GM18526 (cell line): Measurements from ENCODE around the gene KIF1B.

Experiments used
- POLR2A ChIP-seq: IDR thresholded peaks from 3 replicates; pipeline ENCODE4 v1.6.1; 2011; ENCODE audit not compliant: insufficient read length; ENCODE audit errors: extremely low read depth

The KIF1B gene

DNA sequence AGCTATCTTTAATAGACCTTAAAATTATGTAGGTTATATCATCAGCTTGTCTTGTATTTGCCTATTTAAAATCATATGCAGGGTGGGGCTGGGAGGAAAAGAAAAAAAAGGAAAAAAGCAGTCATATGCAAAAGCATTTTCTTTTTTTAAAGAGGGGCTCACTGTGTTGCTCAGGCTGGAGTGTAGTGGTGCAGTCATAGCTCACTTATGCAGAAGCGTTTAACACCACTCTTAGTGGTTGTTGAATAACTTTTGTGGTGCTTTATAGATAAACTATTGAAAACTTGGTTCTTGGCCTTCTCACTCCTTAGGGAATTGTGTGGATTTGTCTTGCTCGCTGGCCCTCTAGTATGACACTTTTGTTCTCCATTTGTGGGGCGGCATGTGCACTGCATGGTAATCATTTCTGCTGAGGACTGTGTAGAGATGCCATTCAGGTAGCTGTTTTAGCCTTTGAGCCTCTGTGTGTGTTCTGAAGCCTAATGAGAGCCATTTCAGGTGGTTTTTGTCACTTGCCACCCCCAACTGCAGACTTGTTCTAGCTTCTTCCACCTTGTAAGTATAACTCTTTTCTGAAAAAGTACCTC is 77.8 kb downstream of the KIF1B start:
- no peak for TF ChIP-seq POLR2A

DNA sequence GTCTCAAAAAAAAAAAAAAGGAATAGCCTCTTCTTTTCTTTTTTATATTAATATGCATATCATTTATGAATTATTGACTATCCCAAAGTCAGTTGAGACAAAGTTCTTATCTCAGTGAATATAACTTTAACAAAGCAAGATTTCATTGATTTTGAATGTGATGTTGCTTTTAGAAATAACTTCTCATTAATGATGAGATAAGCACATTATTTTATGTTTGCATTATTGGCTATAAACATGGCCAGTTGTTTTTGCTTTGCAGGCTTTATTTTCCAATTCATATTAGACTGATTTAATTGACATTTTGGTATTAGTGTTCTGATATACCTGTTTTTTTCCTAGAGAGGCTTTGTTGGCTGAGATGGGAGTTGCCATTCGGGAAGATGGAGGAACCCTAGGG is 81.3 kb downstream of the KIF1B start:
- TF ChIP-seq POLR2A, result no peak

- no peak for TF ChIP-seq POLR2A
Measured at GRCh38 chr1:10292188-10292587, 81.8 kb downstream of the KIF1B start.

GRCh38 chr1:10295481-10296085 is 85.2 kb downstream of the KIF1B start:
- TF ChIP-seq POLR2A, result no peak

DNA sequence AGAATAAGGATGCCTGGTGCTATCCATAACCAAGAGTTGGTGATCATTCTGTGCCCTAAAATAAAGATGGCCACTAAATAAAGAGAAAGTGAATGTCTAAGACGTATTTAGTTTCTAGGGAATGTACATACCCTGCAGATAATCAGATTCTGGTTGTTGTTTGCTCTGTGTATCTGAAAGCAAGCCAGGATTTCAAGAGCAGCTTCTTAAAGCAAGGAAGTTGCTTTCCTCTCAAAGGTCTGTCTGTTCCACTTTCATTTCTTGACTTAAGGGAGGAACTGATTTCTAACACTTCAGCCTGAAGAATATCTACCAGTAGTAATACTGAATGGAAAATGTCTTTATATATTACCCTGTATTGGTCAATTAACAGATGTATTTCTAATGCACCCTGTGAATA is 88.8 kb downstream of the KIF1B start:
- no peak for TF ChIP-seq POLR2A

GRCh38 chr1:10302416-10302815 is 92.0 kb downstream of the KIF1B start:
- no peak for TF ChIP-seq POLR2A

DNA sequence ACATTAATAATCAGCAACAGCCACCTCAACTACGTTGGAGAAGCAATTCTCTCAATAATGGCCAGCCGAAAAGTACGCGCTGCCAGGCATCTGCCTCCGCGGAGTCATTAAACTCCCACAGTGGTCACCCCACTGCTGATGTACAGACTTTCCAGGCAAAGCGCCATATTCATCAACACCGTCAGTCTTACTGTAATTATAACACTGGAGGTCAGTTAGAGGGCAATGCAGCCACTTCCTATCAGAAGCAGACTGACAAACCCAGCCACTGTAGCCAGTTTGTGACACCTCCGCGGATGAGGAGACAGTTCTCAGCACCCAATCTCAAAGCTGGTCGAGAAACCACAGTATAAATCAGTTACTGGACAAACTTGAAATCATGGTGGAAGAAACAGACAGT is 93.9 kb downstream of the KIF1B start:
- TF ChIP-seq POLR2A, result no peak

DNA sequence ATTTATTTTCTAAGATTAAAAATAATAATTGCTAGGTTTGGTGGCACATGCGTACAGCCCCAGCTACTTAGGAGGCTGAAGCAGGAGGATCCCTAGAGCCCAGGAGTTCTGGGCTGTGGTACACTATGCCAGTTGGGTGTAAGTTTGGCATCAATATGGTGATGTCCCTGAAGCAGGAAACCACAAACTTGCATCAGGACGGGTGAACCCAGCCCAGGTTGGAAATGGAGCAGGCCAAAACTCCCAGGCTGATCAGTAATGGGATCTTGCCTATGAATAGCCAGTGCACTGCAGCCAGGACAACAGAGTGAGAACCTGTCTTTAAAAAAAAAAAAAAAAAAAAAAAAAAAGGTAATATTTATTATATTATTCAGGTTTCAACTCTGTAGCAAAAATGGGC is 96.1 kb downstream of the KIF1B start:
- TF ChIP-seq POLR2A, result no peak

DNA sequence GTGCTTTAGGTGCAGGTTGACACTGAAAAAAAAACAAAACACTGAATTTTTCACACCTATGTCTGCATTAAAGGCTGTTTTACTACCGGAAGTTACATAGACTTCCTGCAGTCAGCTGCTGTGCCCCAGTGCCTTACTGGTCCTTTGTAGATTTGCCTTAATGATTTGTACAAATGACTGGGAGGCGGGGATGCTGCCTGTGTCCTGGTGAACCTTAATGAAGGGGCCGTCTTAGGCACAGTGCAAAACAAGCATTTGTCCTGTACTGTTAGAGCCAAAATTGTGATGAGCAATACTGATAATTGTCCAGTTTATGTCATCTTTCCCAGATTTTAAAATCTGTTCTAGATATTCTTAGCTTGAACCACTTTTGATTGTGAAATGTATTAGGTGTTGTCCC is 97.6 kb downstream of the KIF1B start:
- TF ChIP-seq POLR2A, result no peak

DNA sequence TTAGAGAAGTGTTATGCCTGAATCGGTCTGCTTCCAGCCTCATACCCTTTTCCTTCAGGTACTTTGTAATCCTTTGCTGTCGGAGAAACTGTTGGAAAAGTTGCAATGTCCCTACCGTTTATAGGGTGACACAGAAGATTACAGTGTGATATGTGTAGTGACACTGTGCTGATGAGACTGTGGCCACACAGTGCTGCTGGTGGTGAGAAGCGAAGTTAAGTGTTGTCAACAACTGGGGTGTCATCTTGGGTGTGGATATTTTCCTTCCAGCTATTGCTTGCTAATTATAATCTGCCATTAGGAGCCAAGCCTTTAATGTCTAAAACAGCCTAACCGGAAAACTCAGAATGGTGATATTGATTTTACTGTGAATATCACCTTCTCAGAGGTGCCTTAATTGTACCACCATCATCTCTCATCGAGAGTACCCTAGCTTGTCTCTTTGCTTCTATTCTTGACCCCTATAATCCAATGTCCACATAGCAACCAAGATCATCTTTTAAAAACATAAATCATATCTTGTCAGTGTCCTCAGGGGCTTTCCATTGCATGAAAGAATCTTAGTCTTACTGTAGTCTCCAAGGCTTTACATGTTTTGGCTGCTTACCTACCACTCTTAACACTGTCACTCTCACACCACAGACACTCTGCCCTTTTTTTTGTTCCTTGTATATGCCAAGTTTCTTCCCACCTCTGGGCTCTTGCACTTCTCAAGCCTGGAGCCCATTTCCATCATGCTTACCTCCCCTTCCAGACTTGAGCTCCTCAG is 99.1 kb downstream of the KIF1B start:
- no peak for TF ChIP-seq POLR2A

DNA sequence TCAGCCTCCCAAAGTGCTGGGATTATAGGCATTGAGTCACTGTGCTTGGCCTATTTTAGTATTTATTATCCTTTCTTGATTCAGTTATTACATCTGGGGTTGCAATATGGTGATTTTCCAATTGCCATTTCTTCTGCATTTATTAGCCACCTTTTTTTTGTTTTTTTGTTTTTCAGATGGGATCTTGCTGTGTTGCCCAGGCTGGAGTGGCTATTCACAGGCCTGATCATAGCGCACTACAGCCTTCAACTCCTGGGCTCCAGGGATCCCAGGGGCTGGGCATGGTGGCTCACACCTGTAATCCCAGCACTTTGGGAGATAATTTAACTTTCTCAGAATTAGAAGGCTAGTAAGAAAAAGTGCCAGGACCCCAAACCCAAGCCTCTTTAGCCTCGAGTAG is 106.4 kb downstream of the KIF1B start:
- TF ChIP-seq POLR2A, result no peak

GRCh38 chr1:10319750-10320149 is 109.4 kb downstream of the KIF1B start:
- no peak for TF ChIP-seq POLR2A

GRCh38 chr1:10320336-10320735 is 110.0 kb downstream of the KIF1B start:
- no peak for TF ChIP-seq POLR2A

GRCh38 chr1:10322821-10323220 is 112.5 kb downstream of the KIF1B start:
- no peak for TF ChIP-seq POLR2A

DNA sequence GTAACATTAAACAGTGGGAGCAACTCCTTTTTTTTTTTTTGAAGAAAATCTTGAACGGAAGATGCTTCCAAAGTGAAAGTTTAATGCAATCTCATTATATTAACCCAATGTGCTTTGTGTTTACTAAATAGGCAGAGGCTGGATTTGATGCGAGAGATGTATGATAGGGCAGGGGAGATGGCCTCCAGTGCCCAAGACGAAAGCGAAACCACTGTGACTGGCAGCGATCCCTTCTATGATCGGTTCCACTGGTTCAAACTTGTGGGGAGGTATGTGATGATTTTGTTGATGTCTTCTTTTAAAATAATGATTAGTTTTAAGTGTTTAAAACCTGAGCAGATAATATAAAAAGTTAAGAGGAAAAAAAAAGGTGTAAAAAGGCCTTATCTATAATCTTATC is 114.3 kb downstream of the KIF1B start:
- no peak for TF ChIP-seq POLR2A

GRCh38 chr1:10325521-10325920 is 115.2 kb downstream of the KIF1B start:
- no peak for TF ChIP-seq POLR2A
